Activated B cell treated with CpG ODN at 0.5 μM for 24 hours (primary cell): ENCODE measurements around the gene SOD1. TPM values are rescaled to one million over a fixed set of nuclear protein-coding genes. Genes with fewer than 3 reads are reported as not detected.
A peak's percentile ranks its signal among the peaks of the same experiment; 100 is the strongest.
"Not testable (repeated sequence)": the region's sequence is repeated elsewhere in the genome, so short reads cannot be mapped to it uniquely, and the experiment has no call there.

Source experiments
- ATAC-seq: fragments of 200-7000 bp; cut with Tn5 transposase; one replicate; pipeline ENCODE4 v1.10.0; 2021; ENCODE audit warnings: low read depth, mild to moderate bottlenecking, moderate library complexity
- CTCF ChIA-PET: fragments of 350-600 bp; sonication (Branson Sonifier 250); formaldehyde crosslinking; loops from one replicate; lab custom pipeline; 2021; ENCODE audit warnings: antibody characterized with exemption; lab: Charles Lee
- POLR2A ChIA-PET: fragments of 350-600 bp; sonication (Branson Sonifier 250); formaldehyde crosslinking; loops from one replicate; lab custom pipeline; 2021; ENCODE audit warnings: antibody characterized with exemption; lab: Charles Lee
- DNase-seq: peaks from one replicate; pipeline ENCODE4 v3.0.0; 2022
- H3K27ac Mint-ChIP-seq: one replicate; pipeline ENCODE4 v1.8.0; 2020; ENCODE audit warnings: mixed read lengths
- H3K27me3 Mint-ChIP-seq: one replicate; pipeline ENCODE4 v1.8.0; 2021; ENCODE audit warnings: mixed read lengths
- H3K36me3 Mint-ChIP-seq: one replicate; pipeline ENCODE4 v1.8.0; 2021; ENCODE audit warnings: low read depth, mixed read lengths
- H3K4me1 Mint-ChIP-seq: one replicate; pipeline ENCODE4 v1.8.0; 2021; ENCODE audit warnings: mixed read lengths
- H3K4me3 Mint-ChIP-seq: one replicate; pipeline ENCODE4 v1.8.0; 2020; ENCODE audit warnings: mild to moderate bottlenecking, mixed read lengths
- H3K9me3 Mint-ChIP-seq: one replicate; pipeline ENCODE4 v1.8.0; 2020; ENCODE audit warnings: mixed read lengths
- CTCF ChIP-seq: fragments of 200-600 bp; IDR thresholded peaks from one replicate; pipeline ENCODE4 v1.8.0; 2022; ENCODE audit warnings: antibody characterized with exemption, mild to moderate bottlenecking
- intact Hi-C: fragments of 100-400 bp; cut with micrococcal nuclease; formaldehyde crosslinking; loops from one replicate; pipeline ENCODE4 v1.15.1; 2024
- total RNA-seq: library from RNA; stranded (reverse); gene quantifications from 2 replicates; pipeline ENCODE4 v1.2.3, GENCODE V29; 2022

The SOD1 gene
- total RNA-seq, 1 donor from 2014 or later, result 107 TPM

GRCh38 chr21:31644643-31645042 lies 14.8 kb upstream of the SOD1 start:
- no peak overlapping the region for H3K27ac Mint-ChIP-seq
- CTCF ChIA-PET, result no interaction called here
- no peak for TF ChIP-seq CTCF

DNA sequence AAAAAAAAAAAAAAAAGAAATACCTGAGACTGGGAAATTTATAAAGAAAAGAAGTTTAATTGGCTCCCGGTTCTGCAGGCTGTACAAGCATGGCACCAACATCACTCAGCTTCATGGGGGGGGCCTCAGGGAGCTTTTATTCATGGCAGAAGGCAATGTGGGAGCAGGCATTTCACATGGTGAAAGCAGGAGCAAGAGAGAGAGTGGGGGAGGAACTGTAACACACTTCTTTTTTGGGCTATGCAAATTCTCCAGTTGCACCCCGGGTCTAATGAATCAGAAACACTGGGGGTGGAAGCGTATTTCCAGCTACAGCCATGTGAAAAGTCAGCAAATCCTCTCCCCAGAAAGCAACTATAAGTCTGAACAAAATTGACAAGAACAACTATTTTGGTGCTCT lies 11.8 kb upstream of the SOD1 start:
- ATAC-seq (peak; percentile 14), DNase-seq (no peak)
- ChIA-PET POLR2A (no interaction called here), CTCF (no interaction called here)
- H3K4me3 Mint-ChIP-seq, result peak overlapping the region; percentile 64
- peaks cover 11% of the 10 kb centered on the region for H3K4me1 Mint-ChIP-seq
- no peak overlapping the region for H3K27ac Mint-ChIP-seq
- H3K9me3 Mint-ChIP-seq, result peaks cover 6% of the 10 kb centered on the region
- H3K27me3 Mint-ChIP-seq, result no peaks in the 10 kb centered on the region
- intact Hi-C loops, result loop anchor here (2.0 kb wide), 1 partner anchor 631 kb away; the partner anchor contains the start of gene MIS18A
- TF ChIP-seq CTCF, result no peak
- no peaks in the 10 kb centered on the region for H3K36me3 Mint-ChIP-seq

More at GRCh38 chr21:31644643-31645042, 14.8 kb upstream of the SOD1 start:
- Mint-ChIP-seq H3K27me3 (peaks cover 1% of the 10 kb centered on the region), H3K4me1 (peaks cover 11% of the 10 kb centered on the region), H3K9me3 (no peaks in the 10 kb centered on the region), H3K4me3 (no peak overlapping the region), H3K36me3 (no peaks in the 10 kb centered on the region)
- POLR2A ChIA-PET, result no interaction called here
- intact Hi-C loops, result no loop called here
- no peak for DNase-seq
- no peak for ATAC-seq

DNA sequence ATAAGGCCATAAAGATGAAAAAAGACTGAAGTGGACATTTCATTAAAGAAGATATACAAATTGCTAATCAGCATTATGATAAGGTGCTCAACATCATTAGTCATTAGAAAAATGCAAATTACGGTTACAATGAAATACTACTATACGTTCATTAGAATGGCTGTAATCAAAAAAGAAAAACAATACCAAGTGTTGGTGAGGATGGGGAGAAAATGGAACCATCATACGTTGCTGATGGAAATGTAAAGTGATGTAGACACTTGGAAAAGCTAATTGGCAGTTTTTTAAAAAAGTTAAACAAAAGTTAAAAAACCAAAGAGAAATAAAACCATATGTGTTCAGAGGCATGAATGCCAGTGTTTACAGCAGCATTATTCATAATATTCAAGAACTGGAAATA lies 8.6 kb upstream of the SOD1 start:
- no peak for TF ChIP-seq CTCF
- intact Hi-C loops, result no loop called here
- ATAC-seq (no peak), DNase-seq (no peak)
- ChIA-PET CTCF (no interaction called here), POLR2A (no interaction called here)
- H3K36me3 Mint-ChIP-seq, result no peaks in the 10 kb centered on the region
- H3K9me3 Mint-ChIP-seq, result peaks cover 6% of the 10 kb centered on the region
- H3K4me1 Mint-ChIP-seq, result peaks cover 23% of the 10 kb centered on the region
- no peaks in the 10 kb centered on the region for H3K27me3 Mint-ChIP-seq
- no peak overlapping the region for H3K4me3 Mint-ChIP-seq
- H3K27ac Mint-ChIP-seq, result no peak overlapping the region

GRCh38 chr21:31651491-31651890 lies 8.0 kb upstream of the SOD1 start:
- H3K4me3 Mint-ChIP-seq, CTCF ChIA-PET, POLR2A ChIA-PET, H3K9me3 Mint-ChIP-seq, intact Hi-C loops, DNase-seq, H3K27ac Mint-ChIP-seq, H3K27me3 Mint-ChIP-seq, H3K36me3 Mint-ChIP-seq, ATAC-seq: not testable (repeated sequence)
- H3K4me1 Mint-ChIP-seq, result peaks cover 23% of the 10 kb centered on the region

GRCh38 chr21:31654340-31654739 lies 5.2 kb upstream of the SOD1 start:
- no peak overlapping the region for H3K27ac Mint-ChIP-seq
- peaks cover 6% of the 10 kb centered on the region for H3K9me3 Mint-ChIP-seq
- peaks cover 21% of the 10 kb centered on the region for H3K4me1 Mint-ChIP-seq

GRCh38 chr21:31654821-31655580 lies 4.5 kb upstream of the SOD1 start:
- intact Hi-C loops, result loop anchor here (5.0 kb wide), 1 partner anchor 1987 kb away; the partner anchor contains the start of genes CRYZL1 and ITSN1
- H3K36me3 Mint-ChIP-seq, H3K27me3 Mint-ChIP-seq, POLR2A ChIA-PET, ATAC-seq, CTCF ChIA-PET, H3K9me3 Mint-ChIP-seq, DNase-seq: not testable (repeated sequence)
- H3K27ac Mint-ChIP-seq, result peak overlapping the region; percentile 62
- H3K4me1 Mint-ChIP-seq, result peaks cover 23% of the 10 kb centered on the region
- H3K4me3 Mint-ChIP-seq, result peak overlapping the region; percentile 81

More at GRCh38 chr21:31654340-31654739, 5.2 kb upstream of the SOD1 start:
- Mint-ChIP-seq H3K36me3 (no peaks in the 10 kb centered on the region), H3K27me3 (no peaks in the 10 kb centered on the region), H3K4me3 (no peak overlapping the region)
- intact Hi-C loops, result no loop called here
- POLR2A ChIA-PET, result no interaction called here
- ATAC-seq (no peak), DNase-seq (no peak)
- no peak for TF ChIP-seq CTCF
- CTCF ChIA-PET, result no interaction called here
